Ovary (tissue), 3 donors: ENCODE measurements around the gene SGO2.

Experiments
- EP300 ChIP-seq: sonication (generic); formaldehyde crosslinking; IDR thresholded peaks from one replicate; pipeline ENCODE4 v1.6.1; 2017; ENCODE audit warnings: antibody characterized with exemption
- POLR2A ChIP-seq: fragments of 450-650 bp; IDR thresholded peaks from one replicate; pipeline ENCODE4 v1.6.1; 2017; ENCODE audit warnings: antibody characterized with exemption, mild to moderate bottlenecking, moderate library complexity
- TF ChIP-seq, protein P1 (sequence below), 3 donors: fragments of 450-650 bp in 2 of 3; fragments of 200-600 bp in 1 of 3; IDR thresholded peaks; one replicate each; pipeline versions ENCODE4 v1.5.1 to v1.8.0; 2016 to 2022; ENCODE audit warnings: antibody characterized with exemption in 3 of 3, mild to moderate bottlenecking in 1 of 3
- donor health status: DM: no; HTN: no; CAD: no.

DNA sequence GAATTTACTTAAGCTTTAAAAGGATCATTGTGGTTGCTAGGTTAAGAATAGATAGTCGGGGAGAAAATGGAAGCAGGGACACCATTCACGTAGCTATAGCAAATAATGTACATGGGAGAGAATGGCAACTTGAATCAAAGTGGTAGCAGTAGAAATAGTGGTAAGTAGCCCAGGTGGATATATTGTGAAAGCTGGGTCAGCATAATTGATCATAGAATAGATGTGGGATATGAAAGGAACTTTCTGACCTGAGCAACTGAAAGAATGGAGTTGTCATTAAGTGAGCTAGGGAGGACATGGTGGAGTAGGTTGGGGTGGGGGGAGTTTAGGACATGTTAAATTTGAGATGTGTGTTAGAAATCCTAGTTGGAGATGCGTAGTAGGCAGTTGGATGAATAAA is 2.2 kb downstream of the SGO2 start:
- TF ChIP-seq, protein P1, sequence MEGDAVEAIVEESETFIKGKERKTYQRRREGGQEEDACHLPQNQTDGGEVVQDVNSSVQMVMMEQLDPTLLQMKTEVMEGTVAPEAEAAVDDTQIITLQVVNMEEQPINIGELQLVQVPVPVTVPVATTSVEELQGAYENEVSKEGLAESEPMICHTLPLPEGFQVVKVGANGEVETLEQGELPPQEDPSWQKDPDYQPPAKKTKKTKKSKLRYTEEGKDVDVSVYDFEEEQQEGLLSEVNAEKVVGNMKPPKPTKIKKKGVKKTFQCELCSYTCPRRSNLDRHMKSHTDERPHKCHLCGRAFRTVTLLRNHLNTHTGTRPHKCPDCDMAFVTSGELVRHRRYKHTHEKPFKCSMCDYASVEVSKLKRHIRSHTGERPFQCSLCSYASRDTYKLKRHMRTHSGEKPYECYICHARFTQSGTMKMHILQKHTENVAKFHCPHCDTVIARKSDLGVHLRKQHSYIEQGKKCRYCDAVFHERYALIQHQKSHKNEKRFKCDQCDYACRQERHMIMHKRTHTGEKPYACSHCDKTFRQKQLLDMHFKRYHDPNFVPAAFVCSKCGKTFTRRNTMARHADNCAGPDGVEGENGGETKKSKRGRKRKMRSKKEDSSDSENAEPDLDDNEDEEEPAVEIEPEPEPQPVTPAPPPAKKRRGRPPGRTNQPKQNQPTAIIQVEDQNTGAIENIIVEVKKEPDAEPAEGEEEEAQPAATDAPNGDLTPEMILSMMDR (IDR thresholded peaks at IDR 0.05), result no peak
- TF ChIP-seq POLR2A (no peak), EP300 (no peak)
